IMR-90 (cell line): ENCODE results near the gene UTP11. TPM values are rescaled to one million over a fixed set of nuclear protein-coding genes. Genes with fewer than 3 reads are reported as not detected.

Experiments used
- ATAC-seq: fragments of 200-7000 bp; cut with Tn5 transposase; 2 replicates; pipeline ENCODE4 v1.9.1; 2020; ENCODE audit warnings: low read depth, mild to moderate bottlenecking, moderate library complexity
- BruUV-seq: library from RNA; stranded (reverse); fragments of 400-500 nt; replicated peaks from 2 replicates; lab custom pipeline; 2021; lab: Mats Ljungman, UMichigan
- CTCF ChIA-PET: fragments of 300-600 bp; formaldehyde crosslinking; extraction: SDS; loops from one replicate; lab custom pipeline; 2021; ENCODE audit warnings: antibody characterized with exemption; lab: Yijun Ruan, JAX
- POLR2A ChIA-PET: fragments of 300-600 bp; sonication (Branson Sonifier 250); formaldehyde crosslinking; loops from one replicate; lab custom pipeline; 2022; ENCODE audit warnings: antibody characterized with exemption; ENCODE audit not compliant: unreplicated experiment; lab: Charles Lee
- DNase-seq: peaks from one replicate; pipeline ENCODE4 v3.0.0; 2013
- H2AFZ ChIP-seq: replicated peaks from 2 replicates; pipeline ENCODE3; 2013; ENCODE audit warnings: low read length, mild to moderate bottlenecking; ENCODE audit not compliant: poor library complexity
- H2AK5ac ChIP-seq: 2 replicates; pipeline ENCODE4 v1.6.1; 2013; ENCODE audit warnings: low read depth, low read length, inconsistent platforms
- H2AK9ac ChIP-seq: replicated peaks from 2 replicates; pipeline ENCODE3; 2013; ENCODE audit warnings: mild to moderate bottlenecking, low read depth, low read length, moderate library complexity; ENCODE audit not compliant: poor library complexity
- H2BK120ac ChIP-seq: 2 replicates; pipeline ENCODE4 v1.6.1; 2013; ENCODE audit warnings: low read depth, low read length, inconsistent platforms
- H2BK15ac ChIP-seq: 3 replicates; pipeline ENCODE4 v1.6.1; 2013; ENCODE audit warnings: low read depth, low read length, inconsistent platforms
- H2BK20ac ChIP-seq: 2 replicates; pipeline ENCODE4 v1.6.1; 2013; ENCODE audit warnings: low read depth, mild to moderate bottlenecking, inconsistent platforms, low read length, moderate library complexity
- H2BK5ac ChIP-seq: 2 replicates; pipeline ENCODE4 v1.6.1; 2013; ENCODE audit warnings: mild to moderate bottlenecking, low read depth, low read length, inconsistent platforms; ENCODE audit not compliant: poor library complexity, severe bottlenecking
- H3K14ac ChIP-seq: replicated peaks from 2 replicates; pipeline ENCODE4 v1.6.1; 2013; ENCODE audit warnings: low read depth, low read length, inconsistent platforms
- H3K18ac ChIP-seq: 2 replicates; pipeline ENCODE4 v1.6.1; 2013; ENCODE audit warnings: low read depth, low read length, control low read depth
- H3K23ac ChIP-seq: 2 replicates; pipeline ENCODE4 v1.6.1; 2013; ENCODE audit warnings: low read depth, low read length, inconsistent platforms
- H3K27ac ChIP-seq: 2 replicates; pipeline ENCODE4 v1.5.1; 2013; ENCODE audit warnings: mild to moderate bottlenecking, control low read depth, low read length; ENCODE audit not compliant: insufficient read depth
- H3K27me3 ChIP-seq: 2 replicates; pipeline ENCODE4 v1.6.1; 2013; ENCODE audit warnings: low read length; ENCODE audit not compliant: control insufficient read depth, insufficient read depth
- H3K36me3 ChIP-seq: 2 replicates; pipeline ENCODE4 v1.6.1; 2013; ENCODE audit warnings: low read length, mixed read lengths; ENCODE audit not compliant: control insufficient read depth, insufficient read depth
- H3K4ac ChIP-seq: 2 replicates; pipeline ENCODE4 v1.6.1; 2013; ENCODE audit warnings: low read depth, low read length, inconsistent platforms
- H3K4me1 ChIP-seq: 2 replicates; pipeline ENCODE4 v1.6.1; 2013; ENCODE audit warnings: low read length, mixed read lengths; ENCODE audit not compliant: control insufficient read depth, insufficient read depth
- H3K4me2 ChIP-seq: 2 replicates; pipeline ENCODE4 v1.6.1; 2013; ENCODE audit warnings: low read depth, mild to moderate bottlenecking, control low read depth, low read length, moderate library complexity
- H3K4me3 ChIP-seq: 2 replicates; pipeline ENCODE4 v1.5.1; 2013; ENCODE audit warnings: low read depth, mild to moderate bottlenecking, control low read depth, low read length, moderate library complexity; ENCODE audit not compliant: insufficient read depth
- H3K56ac ChIP-seq: 2 replicates; pipeline ENCODE4 v1.6.1; 2013; ENCODE audit warnings: low read length, inconsistent platforms; ENCODE audit not compliant: insufficient read depth; ENCODE audit errors: extremely low read depth
- H3K79me1 ChIP-seq, 2 experiments: 2 replicates each; pipeline ENCODE4 v1.6.1; 2013; ENCODE audit warnings: low read length in 2 of 2, inconsistent platforms in 1 of 2, low read depth in 1 of 2
- H3K9ac ChIP-seq: 2 replicates; pipeline ENCODE4 v1.6.1; 2013; ENCODE audit warnings: low read depth, low read length, control low read depth
- H3K9me1 ChIP-seq: 2 replicates; pipeline ENCODE4 v1.6.1; 2013; ENCODE audit warnings: low read length, inconsistent platforms; ENCODE audit not compliant: insufficient read depth
- H3K9me3 ChIP-seq: 2 replicates; pipeline ENCODE4 v1.6.1; 2013; ENCODE audit warnings: low read length; ENCODE audit not compliant: control insufficient read depth, insufficient read depth
- H4K20me1 ChIP-seq: 2 replicates; pipeline ENCODE4 v1.6.1; 2013; ENCODE audit warnings: low read length, inconsistent platforms; ENCODE audit not compliant: insufficient read depth
- H4K5ac ChIP-seq: 2 replicates; pipeline ENCODE4 v1.6.1; 2013; ENCODE audit warnings: mild to moderate bottlenecking, low read depth, low read length, control low read depth
- H4K8ac ChIP-seq, 2 experiments: 2 replicates each; pipeline ENCODE4 v1.6.1; 2013; ENCODE audit warnings: low read depth in 2 of 2, low read length in 2 of 2, control low read depth in 1 of 2, inconsistent platforms in 1 of 2
- H4K91ac ChIP-seq: 2 replicates; pipeline ENCODE4 v1.6.1; 2013; ENCODE audit warnings: low read depth, low read length, inconsistent platforms; ENCODE audit not compliant: insufficient read depth
- CHD1 ChIP-seq: IDR thresholded peaks from 2 replicates; pipeline ENCODE4 v1.6.1; 2012; ENCODE audit warnings: low read depth, low read length, improper control_type of control experiment
- MAFK ChIP-seq: IDR thresholded peaks from 2 replicates; pipeline ENCODE4 v1.6.1; 2012; ENCODE audit warnings: low read depth, low read length, improper control_type of control experiment
- NFE2L2 ChIP-seq: fragments of 150-350 bp; IDR thresholded peaks from 2 replicates; pipeline ENCODE4 v1.6.1; 2016; ENCODE audit warnings: low read depth, mild to moderate bottlenecking, low read length
- RCOR1 ChIP-seq: IDR thresholded peaks from 2 replicates; pipeline ENCODE4 v1.6.1; 2012; ENCODE audit warnings: mild to moderate bottlenecking, low read length, improper control_type of control experiment; ENCODE audit not compliant: insufficient replicate concordance
- WGBS, 2 experiments: methylation state at CpG; one replicate each; pipeline versions ENCODE4 v1.1.5 to v1.1.7; 2013; ENCODE audit warnings: missing lambda C conversion rate in 2 of 2; ENCODE audit not compliant: insufficient read length in 1 of 2; ENCODE audit errors: extremely low coverage in 2 of 2; 5-methylcytosine and 5-hydroxymethylcytosine counted together
- dilution Hi-C: fragments of 300-500 bp; cut with HindIII; formaldehyde crosslinking; loops from one replicate; pipeline ENCODE4 v1.14.3; 2018; ENCODE audit warnings: low sequenced_read_pairs; ENCODE audit not compliant: unreplicated experiment
- in situ Hi-C: fragments of 300-500 bp; cut with MboI; formaldehyde crosslinking; loops from 3 replicates; pipeline ENCODE4 v1.14.3; 2019; ENCODE audit warnings: low sequenced_read_pairs, inconsistent platforms, mixed read lengths
- intact Hi-C: fragments of 100-400 bp; cut with micrococcal nuclease; formaldehyde crosslinking; loops from 2 replicates; pipeline ENCODE4 v1.10.0; 2022
- polyA plus RNA-seq, 3 experiments: library from polyadenylated mRNA; depleted of rRNA; stranded (reverse); fragments of >200 nt; gene quantifications; 2 replicates each; pipeline ENCODE4 v1.2.3, GENCODE V29; 2012; ENCODE audit warnings: low replicate concordance in 1 of 3
- total RNA-seq: library from RNA; depleted of rRNA; stranded (reverse); fragments of >200 nt; gene quantifications from 2 replicates; pipeline ENCODE4 v1.2.3, GENCODE V29; 2012

The UTP11 gene
- total and polyA plus RNA-seq, 2 of the 4 experiments (the other 2 are of a cell fraction), result 22.0 to 27.8 TPM

- no peak overlapping the region for H2BK15ac ChIP-seq
- no peaks in the 10 kb centered on the region for H3K9me3 ChIP-seq
- WGBS, 2 experiments, result no CpG with 5 or more reads among the region's 3 CpGs
- no peak overlapping the region for H2AFZ ChIP-seq
- in situ Hi-C loops, result loop anchor here (5.0 kb wide), 1 partner anchor 804 kb away; no protein-coding TSS in a partner anchor
- H3K9me1 ChIP-seq, result no peaks in the 10 kb centered on the region
- H3K4me1 ChIP-seq, result peaks cover 18% of the 10 kb centered on the region; the same call in 1 of the 2 replicates
- no TSS peak for BruUV-seq
- no peak overlapping the region for H2AK5ac ChIP-seq
- TF ChIP-seq RCOR1, result no peak
- TF ChIP-seq NFE2L2, result no peak
- no peak for TF ChIP-seq CHD1
- TF ChIP-seq MAFK, result no peak
- DNase-seq (no peak), ATAC-seq (no peak)
- no peak overlapping the region for H3K14ac ChIP-seq
- H3K56ac ChIP-seq, result no peak overlapping the region
- ChIA-PET CTCF (interaction anchor here (0.6 to 2.1 kb wide), 3 partner anchors 10 to 807 kb away, joined by 3 to 7 read pairs (median 4); no protein-coding TSS in a partner anchor), POLR2A (interaction anchor here (0.6 kb wide), 1 partner anchor 1553 kb away, joined by 3 read pairs; no protein-coding TSS in a partner anchor)
- no peaks in the 10 kb centered on the region for H3K27me3 ChIP-seq
- H3K4ac ChIP-seq, result no peak overlapping the region
- H3K23ac ChIP-seq, result no peak overlapping the region
- intact Hi-C loops, result loop anchor here (5.0 kb wide), 1 partner anchor 474 kb away; no protein-coding TSS in a partner anchor
- no peak overlapping the region for H2BK120ac ChIP-seq
- no peak overlapping the region for H3K18ac ChIP-seq
- dilution Hi-C loops, result no loop called here
- no peak overlapping the region for H2BK20ac ChIP-seq
- H3K9ac ChIP-seq, result no peak overlapping the region
- H2AK9ac ChIP-seq, result no peak overlapping the region
- no peak overlapping the region for H4K91ac ChIP-seq
- H3K36me3 ChIP-seq, result peaks cover 21% of the 10 kb centered on the region
- no peak overlapping the region for H3K27ac ChIP-seq
- no peaks in the 10 kb centered on the region for H4K20me1 ChIP-seq
- no peaks in the 10 kb centered on the region for H3K79me1 ChIP-seq
- H3K4me3 ChIP-seq, result no peak overlapping the region
- H2BK5ac ChIP-seq, result no peak overlapping the region
- H4K8ac ChIP-seq, result no peak overlapping the region
- no peak overlapping the region for H3K4me2 ChIP-seq
- no peak overlapping the region for H4K5ac ChIP-seq
Measured at GRCh38 chr1:38028105-38028591, 15.6 kb downstream of the UTP11 start.
